Activated CD4-positive, alpha-beta T cell treated with anti-CD3 and anti-CD28 coated beads, Interleukin-2, amount 50 U/mL, for 4 hours (primary cell): ENCODE results near the gene TAF10.

Source experiments
- DNase-seq, 2 experiments: peaks; one replicate each; pipeline ENCODE4 v3.0.0-alpha.2; 2020

TAF10 gene

GRCh38 chr11:6612213-6613041 lies at the start of gene TAF10:
Gene TAF10, minus strand, starts transcription at chr11:6612216. Its CDS starts 27 bp downstream, at chr11:6612189.
- DNase-seq = peak; percentile 92

- DNase-seq = no peak
Measured at GRCh38 chr11:6660712-6661111, 48.7 kb upstream of the TAF10 start.

DNA sequence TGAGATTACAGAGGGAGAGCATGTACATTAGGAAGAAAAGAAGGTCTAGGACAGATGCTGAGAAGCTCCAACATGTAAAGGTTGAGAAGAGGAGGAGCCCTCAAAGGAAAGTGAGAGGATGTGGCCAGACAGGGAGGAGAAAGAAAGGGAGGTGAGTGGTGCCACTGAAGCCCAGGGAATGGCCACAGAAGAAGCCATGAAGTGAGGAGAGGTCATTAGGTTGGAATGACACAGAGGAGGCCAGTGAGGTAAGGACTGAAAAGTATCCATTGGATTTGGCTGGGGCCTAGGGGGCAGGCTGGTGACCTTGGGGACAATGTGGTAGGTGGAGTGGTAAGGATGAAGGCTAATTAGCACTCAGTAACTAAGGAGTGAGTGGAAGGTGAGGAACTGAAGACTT lies 46.6 kb upstream of the TAF10 start:
- DNase-seq = no peak

- DNase-seq = no peak
Measured at GRCh38 chr11:6657346-6657745, 45.3 kb upstream of the TAF10 start.

DNA sequence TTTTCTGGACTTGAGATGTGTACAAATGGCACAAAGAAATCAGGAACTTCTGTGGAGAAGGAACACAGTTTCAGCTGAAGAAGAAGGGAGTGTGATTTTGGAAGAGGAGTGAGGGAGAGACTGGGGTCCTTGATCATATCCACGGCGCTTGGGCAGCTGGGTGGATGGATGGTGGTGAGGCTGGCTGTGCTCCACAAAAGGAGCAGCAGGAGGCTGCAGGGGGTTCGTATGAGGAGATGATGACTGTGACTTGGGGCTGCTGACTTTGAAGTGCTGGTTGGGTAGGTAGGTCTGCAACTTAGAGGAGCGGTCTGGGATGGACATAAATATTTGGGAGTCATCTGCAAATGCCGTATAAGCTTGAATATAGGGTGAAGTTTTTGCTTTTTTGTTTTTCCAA lies 44.9 kb upstream of the TAF10 start:
- DNase-seq = no peak

GRCh38 chr11:6656584-6656915 lies 44.5 kb upstream of the TAF10 start:
- DNase-seq = no peak

DNA sequence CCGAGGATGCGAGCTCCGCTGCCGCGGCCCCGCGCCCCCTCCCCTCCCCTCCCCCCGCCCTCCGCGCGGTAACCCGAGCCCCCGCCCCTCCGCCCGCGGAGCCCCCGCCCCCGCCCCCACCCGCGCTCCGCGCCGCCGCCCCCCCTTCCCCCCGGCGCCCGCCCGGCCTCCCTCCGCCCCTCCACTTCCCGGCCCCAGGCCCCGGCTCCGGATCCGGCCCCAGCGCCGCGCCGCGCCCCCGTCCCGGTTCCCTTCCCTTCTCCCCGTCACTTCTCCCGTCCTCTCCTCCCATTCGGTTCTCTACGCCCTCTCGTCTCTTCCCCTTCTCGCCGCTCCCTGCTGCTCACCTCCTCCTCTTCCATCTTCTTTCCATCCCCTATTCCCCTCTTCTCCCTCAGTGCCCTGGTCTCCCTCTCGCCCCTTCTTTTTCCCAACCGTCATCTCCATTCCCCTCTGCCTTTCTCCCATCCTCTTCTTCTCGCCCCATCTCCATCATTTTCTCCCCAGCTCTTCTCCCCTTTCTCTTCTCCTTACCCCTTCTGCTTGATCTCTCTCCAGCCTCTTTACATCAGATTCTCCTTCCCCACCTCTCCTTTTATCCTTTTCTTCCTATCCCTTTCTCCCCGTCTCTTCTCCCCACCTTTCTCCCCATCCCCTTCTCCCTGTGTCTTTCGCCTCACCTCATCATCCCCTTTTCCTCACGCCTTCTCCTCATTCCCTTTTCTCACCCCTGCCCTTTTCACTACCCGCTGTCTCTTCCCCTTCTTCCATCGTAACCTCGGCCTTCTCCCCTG lies 44.0 kb upstream of the TAF10 start, which contains the start of gene DCHS1:
TSS of gene DCHS1 (minus strand) at position 20 of the 794 bp plus-strand sequence. CDS start 14,196 bp downstream, outside the sequence.
- no peak for DNase-seq

- DNase-seq = peak; percentile 26 to 31
Measured at GRCh38 chr11:6655020-6655789, 43.2 kb upstream of the TAF10 start.

GRCh38 chr11:6654281-6655019 lies 42.4 kb upstream of the TAF10 start:
- DNase-seq = no peak

- DNase-seq = no peak
Measured at GRCh38 chr11:6653656-6654055, 41.6 kb upstream of the TAF10 start.

- DNase-seq = no peak
Measured at GRCh38 chr11:6653097-6653496, 41.1 kb upstream of the TAF10 start.

DNA sequence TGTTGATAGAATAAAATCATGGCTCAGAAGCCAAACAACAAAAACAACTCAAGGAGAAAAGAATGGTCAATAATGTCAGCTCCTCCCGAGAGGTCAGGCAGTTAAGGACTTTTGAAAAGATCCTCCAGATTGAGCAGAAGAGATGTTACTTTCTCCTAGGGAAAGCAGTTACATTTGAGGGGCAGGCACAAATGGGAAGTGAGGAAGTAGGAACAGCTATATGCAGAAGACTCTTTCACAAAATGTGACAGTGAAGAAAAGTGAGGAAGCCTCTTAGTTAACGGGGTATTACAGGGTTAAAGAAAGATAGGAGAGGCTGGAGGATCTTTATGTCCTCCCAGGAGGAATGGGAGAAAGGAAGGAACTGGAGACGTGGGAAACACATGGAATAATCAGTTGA lies 40.2 kb upstream of the TAF10 start:
- no peak for DNase-seq

- peak in 1 of 2 experiments; percentile 12 for DNase-seq
Measured at GRCh38 chr11:6650980-6651379, 39.0 kb upstream of the TAF10 start.

- DNase-seq = no peak
Measured at GRCh38 chr11:6650104-6650503, 38.1 kb upstream of the TAF10 start.

DNA sequence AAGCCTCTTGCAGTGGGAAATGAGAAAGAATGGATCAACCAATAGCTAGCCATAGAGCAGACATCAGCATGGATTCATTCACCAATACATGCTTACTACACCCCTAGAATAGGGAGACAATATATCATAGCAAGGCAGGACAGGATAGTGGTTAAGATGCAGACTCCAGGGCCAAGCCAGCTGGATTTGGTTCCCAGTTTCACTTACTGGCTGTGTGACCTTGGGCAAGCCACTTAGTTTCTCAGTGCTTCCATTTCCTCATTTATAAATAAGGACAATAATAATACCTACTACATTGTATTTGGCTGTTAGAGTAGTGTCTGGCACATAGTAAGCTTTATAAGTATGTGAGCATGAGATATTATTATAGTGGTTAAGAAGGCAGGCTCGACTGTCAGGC lies 36.5 kb upstream of the TAF10 start:
- no peak for DNase-seq

- no peak for DNase-seq
Measured at GRCh38 chr11:6647836-6648235, 35.8 kb upstream of the TAF10 start.

GRCh38 chr11:6646918-6647679 lies 35.1 kb upstream of the TAF10 start:
- DNase-seq = no peak

DNA sequence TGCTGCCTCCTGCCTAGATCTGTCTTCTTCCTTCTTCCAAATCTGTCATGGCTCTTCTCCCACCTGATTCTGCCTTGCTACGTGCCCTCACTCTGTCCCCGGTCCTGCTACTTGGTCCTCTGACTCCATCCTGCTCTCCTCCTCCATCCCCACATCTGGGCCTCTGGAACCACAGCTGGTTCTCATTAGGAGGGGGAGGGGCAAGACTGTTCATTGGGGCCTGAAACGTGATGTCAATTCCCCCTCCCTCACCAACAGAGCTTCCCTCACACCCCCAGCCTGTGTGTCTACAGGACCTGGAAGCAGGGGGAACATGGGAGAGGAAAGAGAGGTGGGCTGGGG lies 34.5 kb upstream of the TAF10 start:
- DNase-seq = no peak

- DNase-seq = no peak
Measured at GRCh38 chr11:6646071-6646470, 34.1 kb upstream of the TAF10 start.

DNA sequence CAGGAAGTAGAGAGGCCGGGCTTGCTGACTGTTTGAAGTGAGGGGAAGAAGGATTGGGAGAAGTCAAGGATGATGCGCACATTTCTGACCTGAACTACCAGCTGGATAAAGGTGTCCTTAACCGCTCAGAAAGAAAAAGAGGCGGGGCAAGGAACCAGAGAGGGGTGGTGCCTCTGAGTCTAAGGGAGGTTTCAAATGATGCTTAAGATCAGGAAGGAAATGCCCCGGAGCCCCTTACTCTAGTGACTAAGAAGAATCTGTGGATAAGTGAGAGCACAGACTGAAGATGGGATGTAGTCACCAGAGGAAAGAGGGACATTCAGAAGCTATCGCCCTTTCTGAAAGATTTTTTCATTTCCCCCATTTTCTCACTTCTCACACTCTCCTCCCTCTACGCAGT lies 30.9 kb upstream of the TAF10 start:
- no peak for DNase-seq

DNA sequence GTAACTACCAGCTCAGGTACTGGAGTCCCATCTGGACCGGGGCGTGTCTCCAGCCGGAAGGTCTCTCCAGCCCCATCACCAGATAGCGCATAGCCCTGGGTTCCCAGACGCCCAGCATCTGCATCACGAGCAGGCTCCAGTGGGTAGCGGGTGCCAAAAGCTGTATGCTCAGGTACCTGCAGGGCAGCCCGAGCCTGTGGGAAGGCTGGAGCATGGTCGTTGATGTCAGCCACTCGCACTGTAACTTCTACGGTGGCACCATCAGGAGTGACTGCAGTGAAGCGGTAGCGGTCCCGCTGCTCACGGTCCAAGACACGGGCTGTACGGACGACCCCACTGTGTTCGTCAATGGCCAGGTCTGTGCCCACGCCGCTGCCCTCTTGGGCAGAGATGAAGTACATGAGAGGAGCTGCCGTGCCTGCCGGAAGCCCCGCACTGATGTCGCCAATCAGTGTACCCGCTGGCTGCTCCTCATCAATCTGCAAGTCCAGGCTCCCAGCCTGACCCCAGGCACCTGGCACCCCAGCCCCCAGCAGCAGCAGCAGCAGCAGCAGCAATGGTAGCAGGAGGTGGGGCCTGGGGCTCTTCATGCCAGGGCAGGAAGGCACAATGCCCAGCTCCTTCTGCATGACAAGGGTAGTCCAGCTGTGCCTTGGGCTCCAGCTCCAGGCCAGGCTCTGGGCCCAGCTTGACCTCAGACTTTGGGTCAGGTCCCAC lies 29.1 kb upstream of the TAF10 start:
- no peak for DNase-seq
